ENCODE measurements around the gene AGPAT2. TPM values are rescaled to one million over a fixed set of nuclear protein-coding genes. Genes with fewer than 3 reads are reported as not detected.

Gene AGPAT2
- total and polyA plus RNA-seq, 2 donors (not counting 1 experiment from before 2014, with no cell fraction given), result 25.1 to 43.3 TPM

DNA sequence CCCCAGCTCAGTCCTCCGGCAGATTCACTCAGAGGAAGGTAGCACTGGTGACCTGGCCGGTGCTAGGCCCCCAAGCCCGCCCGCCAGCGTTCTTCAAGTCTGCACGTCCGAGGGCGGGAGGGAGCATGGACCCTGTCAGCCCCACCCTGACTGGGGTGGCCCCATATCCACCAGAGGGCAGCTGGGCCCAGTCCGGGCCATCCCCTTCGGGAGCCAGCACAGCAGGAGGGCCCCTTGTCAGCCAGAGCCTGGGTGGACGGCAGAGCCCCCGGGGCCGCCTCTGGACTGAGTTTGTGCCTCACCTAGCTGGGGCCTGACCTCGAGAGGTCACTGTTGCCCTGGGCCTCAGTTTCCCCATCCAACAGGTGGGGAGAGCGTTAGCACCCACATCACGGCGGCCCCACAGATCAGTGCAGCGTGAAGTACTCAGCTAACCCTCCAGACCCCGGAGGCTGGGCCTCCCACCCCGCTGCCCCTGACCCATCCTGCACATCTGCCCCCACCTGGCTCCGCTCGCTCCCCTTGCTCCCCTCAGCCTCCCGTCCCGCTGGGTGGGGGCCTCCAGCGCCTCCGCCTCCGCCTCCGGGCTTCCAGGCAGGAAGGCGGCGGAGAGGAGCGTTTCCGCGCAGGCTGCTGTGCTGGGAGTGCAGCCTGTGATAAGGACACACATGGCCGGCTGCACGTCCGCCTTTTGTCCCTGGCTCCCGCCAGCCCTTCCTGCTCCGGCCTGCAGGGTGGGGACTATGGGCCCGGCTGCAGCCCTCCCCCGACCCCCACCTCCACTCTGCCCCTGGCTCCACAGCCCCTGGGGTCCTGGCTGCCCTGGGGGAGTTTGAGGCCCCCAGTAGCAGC is 41.1 kb downstream of the AGPAT2 start:
- Histone ChIP-seq H3K4me3 (replicated peaks in 1 of 4; ENCODE audit: control extremely low read depth in 1 of 4, insufficient read depth in 1 of 4, low read depth in 3 of 4, low read length in 4 of 4) (no peak overlapping the region), H3K36me3 (ENCODE audit: control insufficient read depth, insufficient read depth, low read length) (no peaks in the 10 kb centered on the region), H3K4me2 (ENCODE audit: extremely low read depth, insufficient read depth, low read length) (no peak overlapping the region), H3K27ac (ENCODE audit: insufficient read depth, low read length) (no peak overlapping the region), H3K9me3 (ENCODE audit: control insufficient read depth, insufficient read depth, low read depth, low read length) (no peaks in the 10 kb centered on the region), H3K27me3 (ENCODE audit: control insufficient read depth, insufficient read depth, low read length) (peaks cover 6% of the 10 kb centered on the region), H3K4me1 (ENCODE audit: control insufficient read depth, extremely low read depth, insufficient read depth, low read length) (peaks cover 6% of the 10 kb centered on the region), H3K79me2 (ENCODE audit: control insufficient read depth, insufficient read depth, low read length) (no peaks in the 10 kb centered on the region), H3K9ac (ENCODE audit: insufficient read depth, low read length) (no peak overlapping the region), H2AFZ (ENCODE audit: low read length) (no peak overlapping the region), H4K20me1 (ENCODE audit: control insufficient read depth, extremely low read depth, insufficient read depth, low read length) (no peaks in the 10 kb centered on the region)
- DNase-seq (ENCODE audit: low read depth in 2 of 2), result no peak
- TF ChIP-seq, protein P1, sequence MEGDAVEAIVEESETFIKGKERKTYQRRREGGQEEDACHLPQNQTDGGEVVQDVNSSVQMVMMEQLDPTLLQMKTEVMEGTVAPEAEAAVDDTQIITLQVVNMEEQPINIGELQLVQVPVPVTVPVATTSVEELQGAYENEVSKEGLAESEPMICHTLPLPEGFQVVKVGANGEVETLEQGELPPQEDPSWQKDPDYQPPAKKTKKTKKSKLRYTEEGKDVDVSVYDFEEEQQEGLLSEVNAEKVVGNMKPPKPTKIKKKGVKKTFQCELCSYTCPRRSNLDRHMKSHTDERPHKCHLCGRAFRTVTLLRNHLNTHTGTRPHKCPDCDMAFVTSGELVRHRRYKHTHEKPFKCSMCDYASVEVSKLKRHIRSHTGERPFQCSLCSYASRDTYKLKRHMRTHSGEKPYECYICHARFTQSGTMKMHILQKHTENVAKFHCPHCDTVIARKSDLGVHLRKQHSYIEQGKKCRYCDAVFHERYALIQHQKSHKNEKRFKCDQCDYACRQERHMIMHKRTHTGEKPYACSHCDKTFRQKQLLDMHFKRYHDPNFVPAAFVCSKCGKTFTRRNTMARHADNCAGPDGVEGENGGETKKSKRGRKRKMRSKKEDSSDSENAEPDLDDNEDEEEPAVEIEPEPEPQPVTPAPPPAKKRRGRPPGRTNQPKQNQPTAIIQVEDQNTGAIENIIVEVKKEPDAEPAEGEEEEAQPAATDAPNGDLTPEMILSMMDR (conservative IDR thresholded peaks at IDR 0.05 in 1 of 2, IDR thresholded peaks at IDR 0.05 in 1 of 2; ENCODE audit: low read depth in 1 of 2, low read length in 2 of 2), result no peak
- TF ChIP-seq EZH2 (IDR thresholded peaks at IDR 0.05; ENCODE audit: low read length, missing control alignments), result no peak

DNA sequence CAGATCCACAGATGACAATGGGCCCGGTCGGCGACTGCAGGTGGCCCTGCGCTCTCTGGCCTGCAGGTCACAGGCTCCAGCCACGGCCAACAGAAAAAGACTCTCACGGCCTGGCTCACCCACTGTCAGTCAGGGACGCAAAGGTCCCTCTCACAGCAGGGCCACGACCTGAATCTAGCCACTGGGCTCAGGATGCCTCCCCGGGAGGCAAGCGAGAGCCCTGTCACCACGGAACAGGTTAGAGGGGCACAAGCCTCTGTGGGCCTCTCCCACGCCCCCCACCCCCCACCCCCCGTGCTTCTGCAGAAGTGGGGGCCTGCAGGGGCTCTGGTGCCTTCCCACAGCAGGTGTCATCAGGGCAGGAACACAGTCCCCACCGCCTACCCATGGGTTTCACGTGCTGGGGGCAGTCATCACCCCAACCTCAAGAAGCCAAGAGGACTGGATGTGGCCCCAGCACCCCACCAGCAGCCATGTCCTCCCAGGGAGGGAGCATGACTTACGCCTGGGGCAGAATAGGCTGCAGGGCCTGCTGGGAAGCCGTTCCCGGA is 41.8 kb downstream of the AGPAT2 start:
- peaks cover 6% of the 10 kb centered on the region for H3K4me1 ChIP-seq (ENCODE audit: control insufficient read depth, extremely low read depth, insufficient read depth, low read length)

More for the DNA sequence above, 41.8 kb downstream of the AGPAT2 start:
- Histone ChIP-seq H3K9me3 (ENCODE audit: control insufficient read depth, insufficient read depth, low read depth, low read length) (no peaks in the 10 kb centered on the region), H3K36me3 (ENCODE audit: control insufficient read depth, insufficient read depth, low read length) (no peaks in the 10 kb centered on the region), H3K27ac (ENCODE audit: insufficient read depth, low read length) (no peak overlapping the region), H4K20me1 (ENCODE audit: control insufficient read depth, extremely low read depth, insufficient read depth, low read length) (no peaks in the 10 kb centered on the region), H2AFZ (ENCODE audit: low read length) (no peak overlapping the region), H3K79me2 (ENCODE audit: control insufficient read depth, insufficient read depth, low read length) (no peaks in the 10 kb centered on the region), H3K4me3 (replicated peaks in 1 of 4; ENCODE audit: control extremely low read depth in 1 of 4, insufficient read depth in 1 of 4, low read depth in 3 of 4, low read length in 4 of 4) (no peak overlapping the region), H3K27me3 (ENCODE audit: control insufficient read depth, insufficient read depth, low read length) (peaks cover 6% of the 10 kb centered on the region), H3K4me2 (ENCODE audit: extremely low read depth, insufficient read depth, low read length) (no peak overlapping the region), H3K9ac (ENCODE audit: insufficient read depth, low read length) (no peak overlapping the region)
- no peak for DNase-seq (ENCODE audit: low read depth in 2 of 2)
- TF ChIP-seq EZH2 (IDR thresholded peaks at IDR 0.05; ENCODE audit: low read length, missing control alignments), result no peak
- TF ChIP-seq, protein P1 (conservative IDR thresholded peaks at IDR 0.05 in 1 of 2, IDR thresholded peaks at IDR 0.05 in 1 of 2; ENCODE audit: low read depth in 1 of 2, low read length in 2 of 2), result no peak

Measured in fibroblast of lung (primary cell).